ENCODE data around the gene PAK4.
"Not testable (repeated sequence)": the region's sequence is repeated elsewhere in the genome, so short reads cannot be mapped to it uniquely, and the experiment has no call there.

PAK4 gene

GRCh38 chr19:39196860-39197562, 71.4 kb downstream of the PAK4 start, which contains the start of gene NCCRP1:
NCCRP1 (plus strand) TSS chr19:39196964; CDS start chr19:39196983, 19 bp downstream.
- no peak for DNase-seq
- intact Hi-C loops (cut with DNase I), result no loop called here

DNA sequence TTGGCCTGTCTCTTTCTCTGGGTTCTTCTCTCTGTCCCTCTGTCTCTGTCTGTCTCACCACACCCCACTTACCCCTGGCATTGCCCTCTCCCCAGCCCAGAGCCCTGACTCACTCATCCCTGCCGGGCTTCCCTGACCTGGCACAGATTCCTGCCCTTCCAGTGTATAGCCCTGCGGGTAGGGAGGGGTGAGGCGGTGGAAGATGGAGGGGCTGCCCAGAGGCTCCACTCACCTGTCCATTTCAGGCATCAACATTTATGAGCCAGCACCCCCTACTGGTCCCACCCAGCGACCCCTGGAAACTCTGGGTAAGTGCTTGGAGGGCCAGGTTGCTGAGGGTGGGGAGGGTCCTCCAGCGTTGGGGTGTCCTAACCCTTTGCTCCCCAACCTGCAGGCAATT, 72.2 kb downstream of the PAK4 start:
- no peak for DNase-seq
- intact Hi-C loops (cut with DNase I), result no loop called here

DNA sequence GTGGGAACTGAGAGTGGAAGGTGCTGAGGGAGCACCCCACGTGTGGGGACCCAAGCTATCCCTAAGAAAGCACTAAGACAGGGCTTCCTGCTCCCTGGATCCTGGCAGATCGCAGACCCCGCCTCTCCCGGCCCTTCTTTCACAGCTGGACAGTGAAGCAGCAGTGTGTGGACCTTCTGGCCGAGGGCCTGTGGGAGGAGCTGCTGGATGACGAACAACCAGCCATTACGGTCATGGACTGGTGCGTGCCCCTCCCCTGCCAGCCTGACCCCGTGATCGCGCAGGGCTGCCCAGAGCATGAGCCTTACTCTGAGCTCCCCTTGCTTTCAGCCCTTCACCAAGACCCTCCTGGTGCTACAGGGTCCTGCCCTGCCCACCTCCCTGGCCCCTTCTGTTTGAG, 73.4 kb downstream of the PAK4 start:
- DNase-seq, result peak in 8 of 10 donors; percentile 35 to 96 (median 60)

GRCh38 chr19:39200066-39200802, 74.6 kb downstream of the PAK4 start:
- intact Hi-C loops (cut with DNase I), result no loop called here
- DNase-seq, result no peak

More for the DNA sequence above, 73.4 kb downstream of the PAK4 start:
- intact Hi-C loops (cut with DNase I), result no loop called here

GRCh38 chr19:39200803-39201115, 75.2 kb downstream of the PAK4 start:
- intact Hi-C loops (cut with DNase I), result no loop called here

GRCh38 chr19:39202998-39203355, 77.4 kb downstream of the PAK4 start:
- no peak for DNase-seq
- intact Hi-C loops (cut with DNase I), result no loop called here

More at GRCh38 chr19:39200803-39201115, 75.2 kb downstream of the PAK4 start:
- no peak for DNase-seq

DNA sequence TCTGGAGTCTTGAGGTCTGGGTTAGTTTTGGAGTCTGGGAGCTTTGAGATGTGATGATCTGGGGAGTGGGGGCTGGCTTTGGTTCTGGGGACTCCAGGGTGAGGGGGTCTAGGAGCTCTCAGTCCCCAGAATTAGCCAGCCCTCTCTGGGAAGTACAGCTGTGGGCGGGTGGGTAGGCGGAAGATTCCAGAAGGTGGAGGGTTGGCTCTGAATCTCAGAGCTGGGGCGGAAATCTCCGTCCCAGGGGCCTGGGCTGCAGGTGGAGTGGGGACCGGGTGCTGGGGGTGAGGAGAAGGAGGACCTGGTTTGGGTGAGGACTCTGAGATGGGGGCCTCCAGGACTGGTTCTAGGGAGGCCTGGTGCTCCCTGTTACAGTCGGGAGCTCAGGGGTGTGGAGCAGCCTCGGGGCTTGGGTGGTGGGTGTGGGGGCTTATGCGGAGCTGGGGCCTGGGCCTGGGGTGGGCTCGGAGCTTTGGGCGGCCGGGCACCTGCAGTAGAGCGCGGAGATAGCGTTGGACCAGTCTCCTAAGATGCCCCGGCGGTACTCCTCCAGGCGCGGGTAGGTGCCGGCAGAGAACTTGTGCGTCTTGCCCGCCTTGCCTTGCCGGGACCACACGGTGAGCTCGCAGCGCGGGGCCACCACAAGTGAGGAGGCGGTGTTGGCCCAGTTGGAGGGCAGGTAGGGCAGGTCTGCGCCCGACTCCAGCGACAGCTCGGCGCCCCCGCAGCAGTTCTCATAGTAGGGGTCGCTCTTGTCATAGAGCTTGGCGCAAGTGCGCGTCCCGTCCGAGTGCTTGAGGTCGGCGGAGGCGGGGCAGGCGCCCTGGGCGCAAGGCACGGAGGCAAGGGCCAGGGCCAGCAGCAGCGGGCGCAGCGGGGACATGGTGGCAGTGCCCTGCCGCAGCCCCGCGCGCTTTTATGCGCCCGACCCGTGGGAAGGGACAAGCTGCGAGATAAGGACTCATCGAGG, 78.1 kb downstream of the PAK4 start, which contains the start of gene SYCN:
Gene SYCN, minus strand, starts transcription at position 892 of the 970 bp plus-strand sequence. Its CDS starts 9 bp downstream, at position 883.
- intact Hi-C loops (cut with DNase I), result no loop called here

GRCh38 chr19:39205449-39205764, 79.8 kb downstream of the PAK4 start:
- intact Hi-C loops (cut with DNase I), result no loop called here

More for the DNA sequence above, 78.1 kb downstream of the PAK4 start, which contains the start of gene SYCN:
- no peak for DNase-seq

GRCh38 chr19:39206122-39206521, 80.5 kb downstream of the PAK4 start:
- DNase-seq, result peak in 1 of 10 donors; percentile 16
- intact Hi-C loops (cut with DNase I), result no loop called here

More at GRCh38 chr19:39205449-39205764, 79.8 kb downstream of the PAK4 start:
- DNase-seq, result peak in 1 of 10 donors; percentile 1

- peak in 1 of 10 donors; percentile 33 for DNase-seq
- intact Hi-C loops (cut with DNase I), result no loop called here
These were observed 81.8 kb downstream of the PAK4 start for GRCh38 chr19:39207293-39207836.

DNA sequence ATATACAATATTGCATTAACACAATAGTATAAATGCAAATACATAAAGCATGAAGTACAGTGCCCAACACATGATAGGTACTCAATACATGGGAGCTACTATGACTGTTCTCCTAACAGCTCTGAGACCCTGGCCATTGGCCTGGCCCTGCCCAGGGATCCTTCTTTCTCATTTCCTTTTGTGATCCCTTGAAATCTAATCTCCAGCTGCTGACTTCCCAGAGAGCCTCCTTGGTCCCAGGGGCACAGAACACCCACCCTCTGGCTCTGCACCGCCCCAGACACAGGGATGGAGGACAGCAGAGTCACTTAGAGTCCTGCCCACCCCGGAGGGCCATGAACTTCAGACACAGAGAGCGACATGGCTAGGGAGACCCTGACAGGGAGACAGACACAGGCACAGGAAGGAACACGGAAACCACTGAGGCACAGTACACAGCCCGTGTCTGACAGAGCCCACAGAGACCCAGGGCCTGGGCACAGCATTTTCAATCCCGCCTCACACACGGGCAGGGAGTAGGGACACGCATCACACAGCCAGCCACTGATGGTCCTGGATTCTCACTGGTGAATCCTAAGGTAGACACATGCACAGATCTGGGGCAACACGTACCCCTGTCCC, 82.7 kb downstream of the PAK4 start:
- peak in 1 of 10 donors; percentile 54 for DNase-seq
- intact Hi-C loops (cut with DNase I), result no loop called here

DNA sequence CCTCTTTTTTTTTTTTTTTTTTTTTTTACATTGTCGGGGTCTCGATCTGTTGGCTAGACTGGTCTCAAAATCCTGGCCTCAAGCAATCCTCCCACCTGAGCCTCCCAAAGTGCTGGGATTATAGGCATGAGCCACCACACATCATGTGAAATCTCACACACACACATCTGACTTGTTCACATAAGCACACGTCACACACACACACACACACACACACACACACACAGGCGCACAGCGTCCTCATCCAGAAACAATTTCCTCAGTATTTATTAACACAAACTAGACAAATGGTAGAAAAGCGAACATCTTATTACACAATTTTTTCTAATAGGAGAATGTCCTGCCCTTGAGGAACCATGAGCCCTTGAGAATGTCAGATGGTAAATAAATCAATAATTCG, 83.6 kb downstream of the PAK4 start:
- intact Hi-C loops (cut with DNase I), result no loop called here
- DNase-seq, result peak in 1 of 10 donors; percentile 33

- DNase-seq, result peak in 1 of 10 donors; percentile 75
- intact Hi-C loops (cut with DNase I), result no loop called here
These were observed 86.3 kb downstream of the PAK4 start for GRCh38 chr19:39211731-39212374.

DNA sequence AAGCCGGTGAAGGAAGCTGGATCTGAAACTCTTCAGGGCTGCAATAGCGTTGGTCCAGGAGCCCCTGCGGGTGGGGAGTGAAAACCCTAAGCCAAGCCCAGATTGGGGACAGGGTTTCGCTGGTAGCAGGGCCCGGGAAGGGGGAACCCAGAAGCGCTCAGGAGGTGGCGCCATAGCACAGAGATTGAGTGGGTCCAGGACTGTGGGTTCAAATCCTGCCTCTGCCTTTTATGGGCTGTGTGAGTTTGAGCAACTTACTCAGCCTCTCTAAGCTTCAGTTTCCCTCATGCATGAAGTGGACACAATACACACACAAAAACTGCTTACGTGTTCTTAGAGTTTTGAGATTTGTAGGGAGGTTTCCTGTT, 86.8 kb downstream of the PAK4 start:
- intact Hi-C loops (cut with DNase I), result no loop called here
- DNase-seq, result peak in 1 of 10 donors; percentile 45

- intact Hi-C loops (cut with DNase I), result not testable (repeated sequence)
- peak in 1 of 10 donors; percentile 53 for DNase-seq
These were observed 89.7 kb downstream of the PAK4 start for GRCh38 chr19:39215323-39215722.

DNA sequence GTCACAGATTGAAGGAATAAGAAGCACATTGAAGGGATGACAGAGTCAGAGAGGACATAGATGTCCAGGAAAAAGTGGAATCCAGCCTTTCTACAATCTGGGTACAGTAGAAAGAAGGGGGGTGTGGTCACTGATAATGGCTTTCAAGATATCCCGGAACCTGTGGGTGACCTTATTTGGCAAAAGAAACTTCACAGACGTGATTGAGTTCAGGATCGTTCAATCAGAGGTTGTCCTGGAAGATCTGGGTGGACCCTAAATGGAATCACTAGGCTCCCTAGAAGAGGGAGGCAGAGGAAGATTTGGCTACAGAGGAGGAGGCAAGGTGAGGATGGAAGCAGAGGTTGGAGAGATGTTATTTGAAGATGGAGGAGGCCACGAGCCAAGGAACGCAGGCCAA, 91.5 kb downstream of the PAK4 start:
- no peak for DNase-seq
- intact Hi-C loops (cut with DNase I), result no loop called here

DNA sequence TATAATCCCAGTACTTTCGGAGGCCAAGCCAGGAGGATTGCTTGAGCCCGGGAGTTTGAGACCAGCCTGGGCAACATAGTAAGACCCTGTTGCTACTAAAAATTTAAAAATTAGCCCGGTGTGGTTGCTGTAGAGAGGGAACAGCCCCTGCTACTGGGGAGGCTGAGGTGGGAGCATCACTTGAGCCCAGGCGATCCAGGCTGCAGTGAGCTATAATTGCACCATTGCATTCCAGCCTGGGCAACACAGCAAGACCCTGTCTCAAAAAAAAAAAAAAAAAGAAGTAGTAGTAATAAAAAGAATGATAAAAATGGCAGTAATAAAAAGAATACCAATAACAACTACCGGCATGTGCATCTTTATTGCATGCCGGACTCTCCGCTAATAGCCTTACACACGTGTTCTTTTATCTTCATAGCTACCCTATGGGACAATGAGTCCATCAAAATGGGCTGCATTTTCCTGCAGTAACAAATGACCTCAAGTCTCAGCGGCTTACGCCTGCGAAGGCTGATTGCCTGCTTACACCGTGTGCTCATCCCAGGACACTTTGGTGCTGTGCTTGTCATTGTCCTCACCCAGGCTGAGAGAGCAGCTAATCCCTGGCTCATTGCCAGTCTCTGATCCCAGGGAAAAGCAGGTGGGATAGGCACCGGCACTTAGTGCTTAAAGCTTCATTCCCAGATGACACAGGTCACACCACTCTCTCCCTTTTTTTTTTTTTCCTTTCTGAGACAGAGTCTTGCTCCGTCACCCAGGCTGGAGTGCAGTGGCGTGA, 92.8 kb downstream of the PAK4 start:
- intact Hi-C loops (cut with DNase I), result no loop called here
- DNase-seq, result peak in 1 of 10 donors; percentile 34

- peak in 1 of 10 donors; percentile 6 for DNase-seq
- intact Hi-C loops (cut with DNase I), result not testable (repeated sequence)
These were observed 93.5 kb downstream of the PAK4 start for GRCh38 chr19:39219108-39219507.
